Activated CD4-positive, CD25-positive, alpha-beta regulatory T cell treated with anti-CD3 and anti-CD28 coated beads, Interleukin-2, amount 50 U/mL, for 72 hours (primary cell): Measurements from ENCODE around the gene ALDH3B2.
"Not testable (repeated sequence)": the region's sequence is repeated elsewhere in the genome, so short reads cannot be mapped to it uniquely, and the experiment has no call there.

Source experiments
- DNase-seq: peaks from one replicate; pipeline ENCODE4 v3.0.0; 2021

Gene ALDH3B2

GRCh38 chr11:67659651-67660165 is 14.7 kb downstream of the ALDH3B2 start:
- DNase-seq, result not testable (repeated sequence)

- no peak for DNase-seq
These were observed 17.1 kb downstream of the ALDH3B2 start for GRCh38 chr11:67657300-67657699.

DNA sequence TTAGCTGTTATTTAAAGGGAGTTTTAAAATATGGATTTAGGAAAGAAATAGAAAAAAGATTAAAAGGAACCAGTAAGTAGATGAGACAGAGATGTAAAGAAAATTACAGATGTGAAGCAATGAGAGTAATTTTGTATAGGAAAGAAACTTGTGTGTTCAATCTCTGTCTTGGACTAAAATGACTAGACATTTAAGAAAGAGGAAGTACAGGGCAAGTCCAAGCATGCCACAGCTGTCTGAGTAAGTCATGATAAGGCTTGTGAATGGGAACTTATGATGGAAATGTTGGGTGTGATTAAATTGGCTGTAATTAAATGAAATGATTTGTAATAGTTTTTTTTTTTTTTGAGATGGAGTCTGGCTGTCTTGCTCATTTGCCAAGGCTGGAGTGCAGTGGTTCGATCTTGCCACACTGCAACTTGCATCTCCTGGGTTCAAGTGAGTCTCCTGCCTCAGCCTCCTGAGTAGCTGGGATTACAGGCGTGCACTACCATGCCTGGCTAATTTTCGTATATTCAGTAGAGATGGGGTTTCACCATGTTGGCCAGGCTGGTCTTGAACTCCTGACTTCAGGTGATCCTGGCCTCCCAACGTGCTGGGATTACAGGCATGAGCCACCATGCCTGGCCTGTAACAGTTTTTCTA is 18.0 kb downstream of the ALDH3B2 start:
- no peak for DNase-seq

DNA sequence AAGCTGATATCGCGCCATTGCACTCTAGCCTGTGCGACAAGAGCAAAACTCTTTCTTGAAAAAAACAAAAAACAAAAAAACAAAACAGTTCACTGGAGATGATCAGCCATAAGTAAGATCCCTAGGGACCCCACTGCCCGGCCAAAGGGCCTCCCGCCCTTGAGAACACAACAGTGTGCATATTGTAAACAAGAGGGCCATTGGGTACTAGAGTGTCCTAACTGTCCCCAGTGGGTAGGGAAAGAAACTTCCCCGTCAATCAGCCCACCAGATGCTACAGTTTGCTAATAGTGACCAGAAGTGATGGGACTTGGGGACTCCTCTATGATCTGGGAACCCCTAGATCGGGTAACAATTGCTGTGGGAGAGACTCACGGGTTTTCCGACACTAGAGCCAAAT is 20.2 kb downstream of the ALDH3B2 start:
- no peak for DNase-seq

- no peak for DNase-seq
These were observed 21.2 kb downstream of the ALDH3B2 start for GRCh38 chr11:67652965-67653845.

DNA sequence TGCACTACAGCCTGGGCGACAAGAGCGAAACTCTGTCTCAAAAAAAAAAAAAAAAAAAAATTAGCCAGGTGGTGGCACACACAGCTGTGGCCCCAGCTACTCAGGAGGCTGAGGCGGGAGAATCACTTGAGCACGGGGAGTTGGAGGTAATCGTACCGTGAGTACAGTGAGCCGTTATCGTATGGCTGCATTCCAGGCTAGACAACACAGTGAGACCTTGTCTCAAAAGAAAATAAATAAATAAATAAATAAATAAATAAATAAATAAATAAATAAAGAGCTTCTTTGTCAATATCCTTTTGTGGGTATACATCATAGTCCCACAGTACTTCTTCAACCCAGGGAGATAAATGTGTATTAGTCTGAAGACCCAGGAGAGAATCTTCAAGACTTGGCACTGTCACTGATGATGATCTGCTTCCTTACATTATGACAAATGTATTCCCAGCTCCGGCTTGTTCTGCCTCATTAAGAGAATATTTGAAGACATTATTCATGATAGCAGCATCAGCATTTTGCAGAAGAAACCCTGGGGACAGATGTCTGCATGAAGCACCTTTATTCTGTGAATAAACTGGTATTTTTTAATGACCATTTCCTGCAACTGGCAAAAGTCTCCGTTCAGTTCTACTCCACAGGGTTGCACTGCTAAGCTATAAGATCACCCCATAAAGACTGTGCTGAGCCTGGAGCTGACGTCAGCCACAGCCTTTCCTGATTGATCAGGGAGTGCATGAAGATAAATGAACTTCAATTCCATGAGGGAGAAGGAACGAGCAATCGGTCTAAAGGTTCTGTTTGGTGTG is 22.2 kb downstream of the ALDH3B2 start:
- no peak for DNase-seq

DNA sequence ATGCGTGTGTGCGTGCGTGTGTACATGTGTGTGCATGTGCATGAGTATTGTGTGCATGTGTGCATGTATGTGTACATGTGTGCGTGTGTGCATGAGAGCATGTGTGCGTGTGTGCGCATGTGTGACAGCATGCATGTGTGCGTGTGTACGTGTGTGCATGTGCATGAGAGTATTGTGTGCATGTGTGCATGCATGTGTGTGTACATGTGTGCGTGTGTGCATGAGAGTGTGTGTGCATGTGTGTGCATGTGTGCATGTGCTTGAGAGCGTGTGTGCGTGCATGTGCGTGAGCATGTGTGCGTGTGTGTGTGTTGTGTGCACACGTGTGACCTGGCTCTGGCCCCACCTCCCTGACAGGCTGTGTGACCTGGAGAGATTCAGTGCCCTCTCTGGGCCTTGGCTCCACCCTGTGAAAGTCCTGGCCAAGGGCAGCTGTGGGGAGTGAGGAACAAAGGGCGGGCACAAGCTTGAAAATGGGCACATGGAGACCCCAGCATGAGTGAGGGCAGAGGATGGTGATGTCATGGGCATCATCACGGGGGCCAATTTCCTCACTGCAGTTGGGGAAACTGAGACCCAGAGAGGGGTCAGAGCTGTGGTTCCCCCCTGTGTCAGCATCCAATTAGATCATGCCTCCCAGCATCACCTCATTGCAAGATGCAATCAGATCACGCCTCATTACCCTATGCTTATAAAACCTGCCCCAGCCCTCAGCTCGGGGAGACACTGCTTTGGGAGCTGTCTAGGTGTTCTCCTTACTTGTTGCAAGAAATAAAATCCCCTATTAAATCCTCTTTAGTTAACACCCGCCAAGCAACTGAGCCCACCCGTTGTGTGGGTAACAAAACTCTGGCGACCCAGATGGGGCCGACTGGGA is 24.6 kb downstream of the ALDH3B2 start:
- no peak for DNase-seq

DNA sequence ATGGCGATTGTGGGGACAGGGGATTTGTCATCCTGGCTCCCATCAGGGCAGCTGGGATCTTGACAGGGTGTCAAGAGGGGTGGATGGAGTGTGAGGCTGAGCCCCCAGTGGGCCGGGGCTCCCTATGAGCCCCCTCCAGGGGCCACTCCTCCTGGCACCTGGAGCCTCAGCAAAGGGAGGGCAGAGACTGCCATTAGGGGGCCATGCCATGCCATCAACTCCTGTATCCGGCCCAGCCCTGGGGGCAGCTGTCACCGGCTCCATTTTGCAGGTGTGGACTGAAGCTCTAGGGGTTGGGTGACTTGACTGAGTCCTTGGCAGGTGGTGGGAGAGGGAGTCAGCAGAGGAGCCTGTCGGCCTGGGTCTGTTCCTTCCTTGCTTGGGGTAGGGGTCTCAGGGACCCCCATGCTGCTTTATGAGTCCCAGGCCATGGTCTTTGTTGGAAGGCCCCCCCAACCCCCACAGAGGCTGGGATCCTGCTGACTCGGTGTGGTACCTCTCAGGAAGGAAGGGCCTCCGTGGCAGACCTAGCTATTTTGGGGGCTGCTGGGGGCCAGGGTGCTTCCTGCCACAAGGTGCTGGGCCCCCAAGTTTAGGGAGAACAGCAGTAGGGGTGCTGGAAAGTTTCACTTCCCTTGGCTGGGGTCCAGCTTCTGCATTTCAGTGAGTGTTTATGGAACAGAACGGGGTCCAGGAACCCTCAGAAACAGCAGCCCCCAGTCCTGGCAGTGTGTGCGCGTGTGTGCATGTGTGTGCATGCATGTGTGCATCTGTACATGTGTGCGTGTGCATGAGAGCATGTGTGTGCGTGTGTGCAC is 25.4 kb downstream of the ALDH3B2 start:
- DNase-seq, result no peak

GRCh38 chr11:67648140-67648795 is 26.2 kb downstream of the ALDH3B2 start:
- DNase-seq, result no peak

DNA sequence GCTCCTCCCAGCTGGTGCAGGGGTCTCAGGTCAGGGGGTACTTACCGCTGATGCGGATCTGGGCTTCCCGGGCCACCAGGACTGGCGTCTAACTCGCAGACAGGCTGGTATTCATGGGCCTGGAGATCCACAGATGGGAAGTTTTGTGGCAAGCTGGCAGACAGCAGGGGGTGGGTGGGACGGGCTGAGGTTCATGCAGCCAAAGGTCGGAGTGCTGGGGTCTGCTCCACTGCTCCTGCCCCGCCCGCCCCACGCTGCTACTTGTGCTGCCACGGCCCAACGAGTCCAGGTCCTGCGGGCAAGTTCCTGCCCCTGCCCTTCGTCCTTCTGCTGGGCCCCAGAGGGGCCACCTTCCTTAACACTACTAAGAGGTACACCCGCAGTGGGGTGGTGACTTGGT is 27.0 kb downstream of the ALDH3B2 start:
- DNase-seq, result no peak

DNA sequence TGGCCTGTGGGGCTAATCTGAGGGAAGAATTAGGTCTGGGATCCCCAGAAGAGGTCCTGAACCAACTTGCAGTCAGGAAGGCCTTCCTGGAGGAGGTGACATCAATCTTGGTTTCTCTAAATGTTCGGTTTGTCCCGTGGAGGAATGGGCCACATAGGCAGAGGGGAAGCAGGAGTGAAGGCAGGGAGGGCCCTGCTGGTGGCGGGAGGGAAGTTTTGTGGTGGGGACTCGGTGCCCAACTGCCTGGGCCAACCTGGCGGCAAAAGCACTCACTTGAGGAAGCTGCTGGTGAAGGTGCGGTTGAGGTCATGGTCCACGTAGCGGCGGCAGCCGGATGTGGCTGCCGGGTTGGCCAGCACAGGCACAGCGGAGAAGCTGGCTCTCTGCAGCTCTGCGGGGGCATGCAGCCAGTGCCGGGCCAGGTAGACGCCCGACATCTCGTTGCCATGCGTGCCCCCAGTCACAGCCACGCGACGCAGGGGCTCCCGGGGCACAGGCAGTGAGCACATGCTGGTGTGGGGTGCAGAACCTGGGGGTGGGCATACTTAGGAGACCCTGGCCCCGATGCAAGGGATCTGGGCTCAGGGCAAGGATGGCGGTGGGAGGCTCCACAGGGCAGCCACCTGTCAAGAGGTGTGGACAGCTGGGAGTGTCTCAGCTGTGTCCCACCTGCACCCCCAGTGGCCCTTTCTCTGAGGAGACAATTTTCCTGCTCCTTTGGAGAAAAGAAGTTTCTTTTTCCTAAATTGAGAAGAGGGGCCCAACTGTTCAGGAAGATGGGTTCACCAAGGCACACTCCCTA is 27.7 kb downstream of the ALDH3B2 start:
- peak; percentile 62 for DNase-seq

DNA sequence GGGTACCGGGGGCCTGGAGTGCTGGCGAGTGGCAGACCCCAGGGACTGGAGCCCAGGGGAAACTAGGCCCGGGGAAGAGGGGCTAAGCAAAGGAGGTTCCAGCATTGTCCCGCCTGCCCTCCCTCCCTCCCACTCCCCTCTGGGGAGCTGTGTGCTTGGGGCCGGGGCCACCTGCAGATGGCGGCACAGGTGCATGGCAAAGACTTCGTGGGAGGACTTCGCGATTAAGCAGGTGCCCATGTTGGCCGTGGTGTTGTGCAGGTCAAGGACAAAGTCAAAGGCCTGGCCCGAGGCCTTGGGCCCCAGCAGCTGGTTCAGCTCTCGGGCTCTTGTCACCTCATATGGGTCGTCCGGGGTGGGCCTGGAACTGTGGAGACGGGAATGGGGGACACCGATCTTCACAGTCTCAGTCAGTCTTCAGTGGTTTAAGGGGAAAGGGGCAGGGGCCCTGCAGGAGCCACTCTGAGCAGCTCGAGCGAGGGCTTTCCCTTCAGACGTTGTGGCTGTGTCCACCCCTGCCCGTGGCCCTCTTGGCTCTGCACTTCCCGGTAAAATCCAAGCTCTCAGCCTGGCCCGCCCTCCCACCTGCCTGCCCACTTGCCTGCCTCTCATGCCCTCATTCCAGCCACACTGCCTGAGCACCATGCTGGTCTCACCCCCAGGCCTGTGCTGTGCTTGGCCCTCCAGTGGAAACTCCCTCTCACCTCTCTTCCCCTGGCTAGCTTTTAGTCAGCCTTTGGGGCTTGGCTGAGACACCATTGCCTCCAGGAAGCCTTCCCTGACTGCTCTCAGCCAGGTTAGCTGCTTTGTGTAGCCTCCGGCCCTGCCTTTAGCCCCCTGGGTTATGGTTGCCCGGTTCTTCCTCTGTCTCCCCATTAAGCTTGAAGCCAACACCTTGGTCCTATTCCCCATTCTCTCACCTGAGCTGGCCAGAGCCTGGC is 28.6 kb downstream of the ALDH3B2 start:
- DNase-seq, result no peak

GRCh38 chr11:67644472-67645418 is 29.7 kb downstream of the ALDH3B2 start:
- DNase-seq, result no peak

DNA sequence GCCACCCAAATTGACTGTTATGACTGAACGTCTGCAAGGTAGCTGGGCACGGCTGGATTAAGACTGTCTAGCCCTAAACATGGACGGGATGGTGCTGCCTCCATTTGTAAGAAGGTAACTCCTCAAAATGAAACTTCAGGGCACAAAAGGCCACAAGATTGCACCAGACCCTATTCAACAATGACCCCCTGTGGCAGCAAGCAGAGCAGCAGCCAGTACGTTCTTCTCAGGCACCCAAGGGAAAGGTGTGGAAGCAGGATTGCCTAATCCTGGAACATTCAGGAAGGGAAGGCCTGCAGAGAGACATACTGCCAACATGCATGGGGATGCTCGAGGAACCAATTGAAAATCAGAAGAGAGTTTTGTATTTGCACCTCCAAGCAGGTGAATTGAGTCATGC is 30.4 kb downstream of the ALDH3B2 start:
- no peak for DNase-seq

GRCh38 chr11:67642173-67643120 is 32.0 kb downstream of the ALDH3B2 start:
- no peak for DNase-seq
